Measurements from ENCODE around the gene AURKAIP1.

DNA sequence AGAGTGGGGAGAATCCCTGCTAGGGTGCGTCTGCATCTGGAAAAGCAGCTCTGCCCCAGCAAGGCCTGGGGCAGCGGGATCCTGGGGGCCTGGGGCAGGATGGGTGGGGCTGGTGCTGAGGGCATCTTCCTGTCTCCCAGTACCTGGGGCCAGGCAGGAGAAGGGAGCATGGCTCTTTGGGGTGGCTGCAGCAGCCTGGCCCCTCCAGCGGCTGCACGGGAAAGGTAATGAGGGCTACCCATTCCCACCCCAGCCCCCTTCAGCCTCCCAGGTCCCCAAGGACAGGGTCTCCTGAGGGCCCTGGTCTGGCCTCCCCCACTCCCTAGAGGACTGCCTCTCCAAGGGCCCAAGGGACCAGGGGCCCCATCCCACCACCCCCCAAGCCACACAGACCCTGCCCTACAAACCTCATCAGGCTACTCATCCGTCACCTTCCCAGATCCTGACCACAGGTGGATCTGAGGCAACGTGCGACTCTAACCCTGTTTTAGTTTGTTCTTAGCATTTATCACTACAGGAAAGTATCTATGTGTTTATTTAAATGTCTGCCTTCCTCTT lies 47.0 kb upstream of the AURKAIP1 start:
- TF ChIP-seq, protein P1, sequence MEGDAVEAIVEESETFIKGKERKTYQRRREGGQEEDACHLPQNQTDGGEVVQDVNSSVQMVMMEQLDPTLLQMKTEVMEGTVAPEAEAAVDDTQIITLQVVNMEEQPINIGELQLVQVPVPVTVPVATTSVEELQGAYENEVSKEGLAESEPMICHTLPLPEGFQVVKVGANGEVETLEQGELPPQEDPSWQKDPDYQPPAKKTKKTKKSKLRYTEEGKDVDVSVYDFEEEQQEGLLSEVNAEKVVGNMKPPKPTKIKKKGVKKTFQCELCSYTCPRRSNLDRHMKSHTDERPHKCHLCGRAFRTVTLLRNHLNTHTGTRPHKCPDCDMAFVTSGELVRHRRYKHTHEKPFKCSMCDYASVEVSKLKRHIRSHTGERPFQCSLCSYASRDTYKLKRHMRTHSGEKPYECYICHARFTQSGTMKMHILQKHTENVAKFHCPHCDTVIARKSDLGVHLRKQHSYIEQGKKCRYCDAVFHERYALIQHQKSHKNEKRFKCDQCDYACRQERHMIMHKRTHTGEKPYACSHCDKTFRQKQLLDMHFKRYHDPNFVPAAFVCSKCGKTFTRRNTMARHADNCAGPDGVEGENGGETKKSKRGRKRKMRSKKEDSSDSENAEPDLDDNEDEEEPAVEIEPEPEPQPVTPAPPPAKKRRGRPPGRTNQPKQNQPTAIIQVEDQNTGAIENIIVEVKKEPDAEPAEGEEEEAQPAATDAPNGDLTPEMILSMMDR (IDR thresholded peaks at IDR 0.05; ENCODE audit: borderline replicate concordance, extremely low read depth, low read length, poor library complexity, severe bottlenecking): no peak
- no peak for TF ChIP-seq EZH2 (IDR thresholded peaks at IDR 0.05; ENCODE audit: borderline replicate concordance, low read depth, low read length, severe bottlenecking)
